Ammon's horn (tissue), 1 donor: Measurements from ENCODE around the gene TMEM87A.
"Not testable (repeated sequence)": the region's sequence is repeated elsewhere in the genome, so short reads cannot be mapped to it uniquely, and the experiment has no call there.

Experiments used
- DNase-seq: peaks from one replicate; pipeline ENCODE4 v3.0.0-alpha.2; 2016; ENCODE audit warnings: low spot score

Gene TMEM87A

DNA sequence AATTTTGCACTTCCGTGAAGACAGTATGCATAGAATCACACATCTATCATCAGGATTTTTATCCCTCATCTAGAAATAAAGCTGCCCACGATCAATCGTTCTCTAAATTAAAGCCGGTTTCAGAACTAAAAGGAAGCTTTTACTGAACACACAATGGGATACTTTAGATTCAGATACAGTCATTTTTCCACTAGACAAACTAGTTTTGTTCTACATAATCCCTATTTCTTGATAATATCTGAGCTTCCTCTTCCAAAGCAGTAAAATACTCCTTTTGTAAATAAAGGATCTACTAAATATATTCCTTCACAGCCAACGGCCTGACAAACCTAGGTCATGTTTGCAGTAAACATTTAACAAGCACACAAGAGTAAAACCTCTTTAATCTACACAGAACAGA is 2.2 kb downstream of the TMEM87A start:
- no peak for DNase-seq

DNA sequence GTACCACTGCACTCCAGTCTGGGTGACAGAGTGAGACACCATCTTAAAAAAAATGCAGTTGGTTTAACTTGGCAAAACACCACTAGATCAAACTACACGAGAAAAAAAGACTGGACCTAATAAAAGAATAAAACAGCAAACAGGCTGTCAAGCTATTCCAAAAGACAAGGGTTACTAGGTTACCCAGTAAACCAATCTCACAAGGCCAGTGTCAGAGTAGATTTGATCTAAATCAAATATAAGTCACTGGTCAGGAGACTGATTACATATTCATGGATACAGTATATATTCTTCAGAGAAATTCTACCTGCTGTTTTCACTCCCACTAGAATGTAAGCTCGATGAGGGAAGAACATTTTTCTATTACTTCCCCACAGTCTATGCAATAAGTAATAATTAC is 2.7 kb downstream of the TMEM87A start:
- no peak for DNase-seq

DNA sequence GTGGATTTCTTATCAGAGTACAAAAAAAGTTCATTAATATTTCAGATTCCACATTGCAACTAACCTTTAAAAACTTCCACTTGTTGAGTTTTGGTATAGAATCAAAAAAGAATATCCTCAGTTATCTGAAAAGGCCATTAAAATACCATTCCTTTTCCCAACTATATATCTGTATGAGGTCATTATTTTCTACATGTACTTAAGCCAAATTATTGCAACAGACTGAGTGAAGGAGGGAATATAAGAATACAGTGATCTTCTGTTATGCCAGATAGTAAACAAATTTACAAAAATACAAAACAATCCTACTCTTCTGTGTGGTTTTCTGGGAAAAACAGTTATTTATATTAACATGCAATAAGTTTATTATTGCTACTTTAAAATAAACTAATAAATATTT is 5.9 kb downstream of the TMEM87A start:
- DNase-seq, result no peak

DNA sequence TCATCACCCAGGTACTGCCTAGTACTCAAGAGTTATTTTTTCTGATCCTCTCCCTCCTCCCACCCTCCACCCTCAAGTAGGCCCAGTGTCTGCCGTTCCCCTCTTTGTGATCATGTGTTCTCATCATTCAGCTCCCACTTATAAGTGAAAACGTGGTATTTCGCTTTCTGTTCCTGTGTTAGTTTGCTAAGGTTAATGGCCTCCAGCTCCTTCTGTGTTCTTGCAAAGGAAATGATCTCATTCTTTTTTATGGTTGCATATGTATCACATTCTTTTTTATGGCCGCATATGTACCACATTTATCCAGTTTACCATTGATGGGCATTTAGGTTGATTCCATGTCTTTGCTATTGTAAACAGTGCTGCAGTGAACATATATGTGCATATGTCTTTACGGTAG is 8.4 kb downstream of the TMEM87A start:
- DNase-seq, result no peak

DNA sequence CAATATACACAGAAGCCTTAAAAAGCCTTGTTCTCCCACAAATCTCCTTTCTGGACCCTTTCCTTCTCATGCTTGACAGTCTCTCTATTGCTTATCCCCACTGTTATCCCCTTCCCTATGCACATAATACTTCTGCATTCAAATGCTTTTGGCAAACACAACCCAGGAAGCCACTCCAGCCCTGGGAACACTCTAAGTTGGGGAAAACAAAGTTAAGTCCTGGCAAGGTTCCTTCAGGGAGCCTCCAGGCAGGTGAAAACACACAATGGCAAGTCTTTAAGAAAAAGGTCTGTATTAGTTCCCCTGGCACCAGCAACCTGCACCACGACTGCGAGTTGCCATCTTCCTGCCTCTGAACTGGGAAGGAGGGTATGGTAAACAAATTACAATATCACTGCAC is 19.9 kb downstream of the TMEM87A start:
- no peak for DNase-seq

DNA sequence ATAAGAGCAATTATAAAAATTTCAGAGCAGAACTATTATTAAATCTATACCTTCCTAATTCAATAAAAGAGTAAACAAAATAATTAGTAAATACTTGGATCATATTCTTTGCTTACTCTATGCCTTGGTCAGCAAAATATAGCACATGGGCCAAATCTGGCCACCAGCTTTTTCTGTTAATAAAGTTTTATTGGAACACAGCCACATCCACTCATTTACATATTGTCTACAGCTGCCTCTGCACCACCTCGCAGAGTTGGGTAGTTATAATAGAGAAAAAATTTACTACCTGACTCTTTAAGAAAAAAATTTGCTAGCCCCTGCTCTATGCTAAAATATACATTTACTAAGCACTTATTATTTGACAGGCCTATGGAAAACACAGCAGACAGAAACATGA is 32.4 kb downstream of the TMEM87A start:
- DNase-seq, result no peak

DNA sequence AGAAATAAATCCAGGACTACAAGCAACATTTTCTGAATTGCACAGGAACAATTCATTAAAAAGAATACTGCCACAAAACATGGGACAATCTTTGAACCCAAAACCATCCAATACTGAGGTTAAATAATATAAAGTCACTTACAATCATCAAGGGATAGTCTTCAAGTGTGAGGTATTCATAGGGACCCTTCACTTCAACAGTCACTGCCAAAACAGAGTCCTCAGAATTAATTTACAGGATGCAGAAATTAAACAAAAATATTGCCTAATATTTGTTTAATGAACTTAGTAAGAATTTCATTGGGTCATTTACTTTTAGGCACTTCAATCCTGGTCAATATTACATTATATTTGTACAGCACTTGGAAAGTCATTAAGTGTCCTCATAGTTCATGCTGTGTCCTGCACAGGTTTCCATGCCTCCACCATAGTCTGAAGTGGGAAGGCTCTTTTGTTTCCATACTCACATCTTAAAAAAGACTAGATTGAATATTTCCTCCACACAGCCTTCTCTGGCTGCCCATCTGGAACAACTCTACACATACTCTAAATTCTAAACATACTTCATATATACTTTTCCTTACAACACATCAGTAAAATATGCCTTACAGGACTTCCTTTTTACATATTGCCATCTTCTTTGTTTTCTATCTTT is 33.6 kb downstream of the TMEM87A start:
- DNase-seq, result no peak

DNA sequence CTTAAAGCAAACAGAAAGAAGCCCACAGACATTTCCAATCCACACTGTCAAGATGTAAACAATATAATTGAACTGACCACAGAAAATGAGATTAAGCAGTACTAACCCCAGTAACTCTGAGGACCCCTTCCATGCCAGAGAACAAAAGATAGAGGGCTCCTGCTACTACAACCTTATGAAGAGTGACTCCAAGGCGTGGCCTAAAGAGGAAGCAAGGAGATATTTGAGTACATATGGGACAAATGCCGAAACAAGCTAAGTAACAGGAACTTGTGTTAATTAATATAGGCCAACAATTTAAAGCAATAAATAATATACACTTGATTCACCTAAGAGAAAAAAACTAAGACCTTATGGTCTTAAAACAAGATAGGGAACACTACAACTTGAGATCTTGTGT is 40.1 kb downstream of the TMEM87A start:
- no peak for DNase-seq

DNA sequence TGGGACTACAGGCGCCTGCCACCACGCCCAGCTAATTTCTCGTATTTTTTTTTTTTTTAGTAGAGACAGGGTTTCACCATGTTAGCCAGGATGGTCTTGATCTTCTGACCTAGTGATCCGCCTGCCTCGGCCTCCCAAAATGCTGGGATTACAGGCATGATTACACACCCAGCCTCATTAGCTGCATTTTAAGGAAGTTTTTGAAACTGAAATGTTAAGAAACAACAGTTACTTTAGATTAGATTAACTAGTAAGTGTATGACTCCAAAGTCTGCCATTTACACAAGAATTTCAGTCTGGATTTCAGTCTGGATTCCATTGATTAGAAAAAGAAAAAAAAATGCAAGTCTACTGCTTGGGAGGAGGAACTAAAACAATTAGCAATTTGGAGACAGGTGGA is 40.6 kb downstream of the TMEM87A start:
- no peak for DNase-seq

DNA sequence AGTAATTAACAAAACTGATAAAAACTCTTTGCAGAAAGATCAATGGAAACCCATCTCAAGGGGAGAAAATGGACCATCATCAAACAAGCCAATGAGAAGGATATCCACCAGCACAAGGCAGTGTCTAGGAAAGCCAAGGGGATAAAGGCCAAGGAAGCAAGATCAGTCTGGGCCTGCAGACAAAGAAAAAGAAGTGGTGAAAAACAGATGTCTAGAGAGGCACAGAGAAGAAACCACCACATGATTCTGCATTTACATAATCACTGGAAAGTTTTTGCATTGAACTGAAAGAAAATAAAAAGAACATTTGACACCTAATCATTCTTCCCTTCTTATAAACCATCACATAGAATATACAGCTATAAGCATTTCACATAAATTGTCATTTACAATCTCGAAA is 42.1 kb downstream of the TMEM87A start:
- no peak for DNase-seq

DNA sequence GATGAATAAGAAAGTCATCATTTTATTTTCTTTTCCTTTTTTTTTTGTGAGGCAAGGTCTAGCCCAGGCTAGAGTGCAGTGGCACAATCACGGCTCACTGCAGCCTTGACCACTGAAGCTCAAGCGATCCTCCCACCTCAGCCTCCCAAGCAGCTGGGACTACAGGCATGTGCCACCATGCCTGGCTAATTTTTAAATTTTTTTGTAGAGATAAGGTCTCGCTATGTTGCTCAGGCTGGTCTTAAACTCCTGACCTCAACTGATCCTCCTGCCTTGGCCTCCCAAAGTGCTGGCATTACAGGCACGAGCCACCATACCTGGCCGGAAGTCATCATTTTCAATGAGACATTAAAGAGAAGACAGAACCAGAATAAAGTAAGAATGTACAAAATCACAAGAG is 44.3 kb downstream of the TMEM87A start:
- not testable (repeated sequence) for DNase-seq

DNA sequence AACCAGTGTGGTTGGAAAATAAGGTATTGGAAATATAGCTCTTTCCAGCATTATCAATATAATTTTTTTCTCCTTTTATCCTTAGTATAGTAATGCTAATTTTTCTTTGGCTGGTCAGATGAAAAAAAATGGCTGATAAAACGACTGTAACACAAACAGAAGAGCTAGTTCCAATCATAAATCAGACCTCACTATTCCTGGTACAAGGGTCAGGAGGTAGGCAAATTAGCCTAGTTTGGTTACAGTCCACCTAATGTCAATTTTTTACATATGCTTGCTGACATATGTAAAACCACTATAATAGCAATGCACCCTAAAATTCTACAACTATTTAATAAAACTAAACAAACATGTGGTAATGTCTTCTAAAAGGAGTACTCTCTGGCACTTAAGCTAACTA is 45.2 kb downstream of the TMEM87A start:
- DNase-seq, result no peak

DNA sequence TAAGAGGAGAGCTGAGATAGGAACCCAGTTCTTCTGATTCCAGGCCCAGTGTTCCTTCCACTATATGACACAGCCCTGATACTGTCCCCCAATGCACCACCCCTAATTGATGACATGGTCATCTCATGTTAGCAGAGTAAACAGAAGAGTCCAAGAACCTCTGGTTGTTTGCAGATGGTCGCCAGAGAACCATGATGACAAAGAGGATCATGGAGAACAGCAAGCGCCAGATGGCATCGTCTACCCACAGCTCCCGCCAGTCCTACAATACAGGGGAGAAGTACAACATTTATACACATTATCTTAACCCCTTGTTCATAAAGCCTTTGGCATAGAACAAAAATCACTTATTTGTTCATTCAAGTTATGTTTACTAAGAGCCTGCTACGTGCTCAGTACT is 46.6 kb downstream of the TMEM87A start:
- peak; percentile 81 for DNase-seq

DNA sequence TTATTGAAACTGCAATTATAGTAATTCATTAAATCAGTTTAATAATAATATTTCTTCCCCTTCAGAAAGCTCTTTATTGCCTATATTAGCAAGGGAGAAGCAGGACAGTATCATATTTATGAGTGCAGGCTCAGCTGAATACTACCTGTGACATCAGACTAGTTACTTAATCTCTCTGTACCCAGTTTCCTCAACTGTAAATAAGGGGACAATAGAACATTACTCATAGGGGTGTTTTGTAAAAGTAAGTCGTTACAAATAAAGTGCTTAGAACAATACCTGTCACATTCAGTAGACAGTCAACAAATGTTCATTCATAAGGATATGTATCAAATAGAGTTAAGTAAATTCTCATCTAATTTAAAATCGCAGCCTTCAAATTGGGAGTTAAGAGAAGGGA is 53.0 kb downstream of the TMEM87A start:
- DNase-seq, result no peak

DNA sequence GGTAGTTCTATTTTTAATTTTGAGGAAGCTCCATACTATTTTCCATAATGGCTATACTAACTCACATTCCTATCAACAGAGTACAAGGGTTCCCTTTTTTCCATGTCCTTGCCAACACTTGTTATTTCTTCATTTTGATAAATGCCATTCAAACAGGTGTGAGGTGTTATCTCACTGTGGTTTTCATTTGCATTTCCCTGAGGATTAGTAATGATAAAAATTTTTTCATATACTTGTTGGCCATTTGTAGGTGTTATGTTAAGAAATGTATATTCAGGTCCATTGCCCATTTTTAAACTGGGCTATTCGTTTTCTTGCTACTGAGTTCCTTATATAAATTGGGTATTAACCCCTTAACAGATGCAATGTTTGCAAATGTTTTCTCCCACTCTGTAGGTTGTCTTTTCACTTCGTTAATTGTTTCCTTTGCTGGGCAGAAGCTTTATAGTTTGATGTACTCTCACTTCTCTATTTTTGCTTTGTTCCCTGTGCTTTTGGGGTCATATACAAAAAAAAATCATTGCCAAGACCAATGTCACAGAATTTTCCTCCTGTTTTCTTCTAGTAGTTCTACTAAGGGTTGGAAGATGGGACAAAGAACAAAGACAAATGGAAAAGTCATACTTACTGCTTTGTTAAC is 54.2 kb downstream of the TMEM87A start:
- no peak for DNase-seq

DNA sequence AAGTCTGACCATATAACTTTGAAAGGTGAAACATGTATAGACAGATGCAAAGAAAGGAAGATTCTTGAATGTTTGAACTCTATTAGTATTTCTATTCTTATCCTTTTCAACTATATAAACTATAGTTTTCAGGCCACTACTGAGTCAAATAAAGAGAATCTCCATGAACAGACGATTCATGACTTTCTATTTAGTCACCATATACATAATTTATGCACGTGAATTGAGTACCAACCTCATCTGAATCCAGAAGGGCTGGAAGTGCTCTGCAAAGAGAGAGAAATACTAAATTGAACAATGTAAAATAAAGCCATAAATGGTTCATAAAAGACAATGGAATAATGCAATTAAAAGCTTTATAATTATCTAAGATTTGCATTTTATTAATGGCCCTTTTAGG is 55.7 kb downstream of the TMEM87A start:
- DNase-seq, result no peak

DNA sequence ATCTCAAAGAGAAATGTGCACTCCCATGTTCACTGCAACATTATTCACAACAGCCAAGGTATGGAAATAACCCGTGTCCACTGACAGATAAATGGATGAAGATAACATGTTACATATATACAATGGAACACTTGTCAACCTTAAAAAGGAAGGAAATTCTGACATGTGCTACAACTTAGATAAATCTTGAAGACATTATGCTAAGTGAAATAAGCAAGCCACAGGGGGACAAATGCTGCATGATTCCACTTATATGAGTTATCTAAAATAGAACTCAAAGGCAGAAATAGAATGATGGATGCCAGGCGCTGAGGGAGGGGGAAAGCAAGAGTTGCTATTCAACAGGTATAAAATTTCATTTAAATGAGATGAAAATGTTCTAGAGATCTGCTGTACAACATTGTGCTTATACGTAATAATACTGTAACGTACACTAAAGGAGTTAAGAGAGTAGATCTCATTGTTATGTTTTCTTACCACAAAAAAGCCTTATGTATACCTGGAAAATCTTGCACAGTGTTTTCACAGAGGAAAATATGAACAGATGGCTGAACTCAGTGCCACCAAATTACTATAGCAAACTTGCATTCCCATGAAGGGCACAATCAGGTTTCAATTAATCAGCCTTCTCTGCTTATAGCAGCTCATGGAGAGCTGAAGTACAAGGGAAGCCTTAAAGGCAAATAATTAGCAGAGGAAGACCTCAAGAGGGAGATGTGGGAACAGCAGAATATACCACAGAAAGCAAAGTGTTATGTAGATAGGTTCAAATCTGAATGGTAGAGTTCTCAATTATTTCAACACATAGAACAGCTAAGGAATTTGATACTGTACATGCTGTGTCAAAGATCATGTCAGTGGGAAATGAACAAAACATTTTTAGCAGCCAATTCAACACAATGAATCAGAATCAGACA is 57.1 kb downstream of the TMEM87A start:
- peak; percentile 7 for DNase-seq

DNA sequence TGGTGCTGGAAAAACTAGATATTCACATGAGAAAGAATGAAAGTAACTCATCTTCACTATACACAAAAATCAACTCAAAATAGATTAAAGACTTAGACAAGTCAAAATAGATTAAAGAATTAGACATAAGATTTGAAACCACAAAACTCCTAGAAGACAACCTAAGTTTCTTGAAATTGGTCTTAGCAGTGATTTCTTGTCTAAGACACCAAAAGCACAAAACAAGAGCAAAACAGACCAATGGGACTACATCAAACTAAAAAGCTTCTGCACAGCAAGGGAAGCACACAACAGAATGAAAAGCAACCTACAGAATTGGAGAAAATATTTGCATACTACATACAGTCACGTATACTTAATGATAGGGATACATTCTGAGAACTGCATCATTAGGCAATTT is 58.6 kb downstream of the TMEM87A start:
- no peak for DNase-seq

DNA sequence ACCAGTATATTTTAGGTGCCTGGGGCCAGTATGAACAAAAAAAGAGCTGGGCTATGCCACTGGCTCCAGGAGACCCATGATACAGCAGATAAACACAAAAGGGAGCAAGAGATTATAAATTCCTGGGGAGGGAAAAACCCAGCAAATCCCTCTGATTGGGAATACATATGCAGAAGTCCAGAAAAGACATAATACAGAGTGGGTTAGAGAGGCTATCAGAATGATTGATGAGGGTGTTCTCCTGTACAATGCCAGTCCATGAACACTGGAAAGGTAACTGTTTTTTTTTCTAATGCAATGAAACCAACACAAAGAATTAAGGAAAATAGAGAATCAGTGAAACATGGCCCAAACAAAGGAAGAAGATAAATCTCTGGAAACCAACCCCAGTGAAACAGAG is 59.7 kb downstream of the TMEM87A start:
- no peak for DNase-seq

DNA sequence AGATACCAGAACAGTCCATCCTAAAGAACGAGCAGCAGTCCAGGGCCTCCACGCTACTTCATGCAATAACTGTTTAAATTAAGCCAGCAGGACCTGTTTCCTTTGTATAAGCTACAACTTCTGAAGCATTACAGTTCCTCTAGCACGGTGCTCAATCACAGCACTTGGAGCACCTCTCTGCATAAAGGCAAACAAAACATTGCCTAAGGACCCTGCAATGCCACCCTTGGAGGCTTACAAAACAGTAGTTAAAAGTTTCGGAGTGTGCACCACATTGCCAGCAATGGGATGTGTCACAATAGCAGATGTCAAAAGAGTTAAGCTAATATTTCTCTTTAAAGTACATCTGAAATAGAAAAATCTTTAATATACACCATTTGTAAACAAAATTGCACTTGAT is 62.5 kb downstream of the TMEM87A start:
- no peak for DNase-seq

DNA sequence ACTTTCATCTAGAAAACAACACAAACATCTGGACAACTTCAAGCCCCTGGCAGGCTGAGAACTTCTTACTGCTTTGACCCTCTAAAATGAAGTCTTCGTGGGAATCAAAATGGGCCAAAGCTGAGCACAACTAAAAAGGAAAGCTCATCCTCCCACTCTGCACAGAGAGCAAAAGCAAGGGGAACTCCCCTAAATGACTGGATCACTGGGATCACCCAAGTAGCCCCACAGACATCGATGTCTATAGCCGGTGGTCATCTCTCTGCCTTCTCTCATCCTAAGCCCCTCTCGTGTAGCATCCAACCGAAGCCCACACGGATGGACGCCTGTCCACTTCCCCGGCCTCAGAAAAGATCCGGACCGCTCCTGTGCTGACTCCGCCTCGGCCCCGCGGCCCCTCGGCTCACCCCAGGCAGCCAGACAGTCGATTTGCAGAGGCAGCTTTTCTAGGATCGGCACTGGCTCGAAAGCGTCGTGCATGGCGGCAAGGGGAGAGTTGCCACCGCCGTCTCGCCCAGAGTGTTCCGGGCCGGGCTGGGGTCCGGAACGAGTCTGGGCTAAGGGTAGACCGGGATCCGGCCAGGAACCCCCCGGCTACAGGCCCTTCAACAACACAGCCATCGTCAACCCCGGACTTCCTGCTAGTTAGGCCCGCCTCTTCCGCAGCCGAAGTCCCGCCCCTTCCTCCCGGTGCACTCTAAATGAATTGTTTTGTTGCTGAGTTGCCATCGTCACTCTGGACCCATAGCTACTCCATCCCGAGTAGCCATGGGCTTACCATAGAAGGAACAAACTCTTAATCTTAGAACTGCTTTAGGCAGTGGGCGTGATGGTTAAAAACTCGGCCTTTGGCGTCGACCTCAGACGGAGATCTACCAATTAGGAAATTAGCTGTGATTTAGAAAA is 65.3 kb downstream of the TMEM87A start, which contains the start of gene VPS39:
Gene VPS39 (minus strand): TSS at position 631 of the 906 bp plus-strand sequence. CDS start 151 bp downstream, at position 480.
- DNase-seq, result peak; percentile 96

DNA sequence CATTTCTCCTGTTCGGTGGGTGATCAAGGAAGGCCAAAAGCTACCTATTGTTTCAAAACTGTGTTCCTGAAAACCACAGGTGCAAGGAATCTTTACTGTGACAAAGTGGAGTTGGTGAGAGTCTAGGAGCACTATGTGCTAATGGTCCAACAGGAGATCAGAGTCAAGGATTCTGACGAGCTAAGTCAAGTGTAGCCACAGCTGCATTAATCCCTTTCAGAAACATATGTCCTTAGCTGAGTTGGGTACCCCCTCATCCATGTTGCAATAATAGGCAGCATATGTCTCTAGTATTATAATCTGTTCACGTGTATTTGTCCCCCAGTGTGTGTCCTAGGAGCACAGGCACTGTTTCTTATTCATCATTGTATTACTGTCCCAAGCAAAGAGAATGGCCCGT is 66.8 kb downstream of the TMEM87A start:
- no peak for DNase-seq
